Rectal smooth muscle tissue (tissue), 1 donor: ENCODE results near the gene PLIN3.
"Not testable (repeated sequence)": the region's sequence is repeated elsewhere in the genome, so short reads cannot be mapped to it uniquely, and the experiment has no call there.

Experiments
- H3K27ac ChIP-seq: one replicate; pipeline ENCODE4 v1.7.0; 2013; ENCODE audit warnings: low read depth, low read length, inconsistent platforms
- H3K27me3 ChIP-seq: one replicate; pipeline ENCODE4 v1.7.0; 2013; ENCODE audit warnings: low read length; ENCODE audit not compliant: control insufficient read depth, insufficient read depth
- H3K36me3 ChIP-seq: one replicate; pipeline ENCODE4 v1.7.0; 2013; ENCODE audit warnings: low read length; ENCODE audit not compliant: control insufficient read depth, insufficient read depth
- H3K4me1 ChIP-seq: one replicate; pipeline ENCODE4 v1.7.0; 2013; ENCODE audit warnings: low read length; ENCODE audit not compliant: control insufficient read depth, insufficient read depth
- H3K4me3 ChIP-seq: one replicate; pipeline ENCODE4 v1.7.0; 2013; ENCODE audit warnings: low read length
- H3K9ac ChIP-seq: one replicate; pipeline ENCODE4 v1.7.0; 2013; ENCODE audit warnings: low read length

Gene PLIN3

GRCh38 chr19:4807188-4807587, 60.3 kb downstream of the PLIN3 start:
- no peak overlapping the region for H3K9ac ChIP-seq
- no peaks in the 10 kb centered on the region for H3K36me3 ChIP-seq
- no peaks in the 10 kb centered on the region for H3K4me1 ChIP-seq
- H3K27me3 ChIP-seq = no peaks in the 10 kb centered on the region
- H3K4me3 ChIP-seq = no peak overlapping the region
- no peak overlapping the region for H3K27ac ChIP-seq

- Histone ChIP-seq H3K9ac (no peak overlapping the region), H3K36me3 (no peaks in the 10 kb centered on the region), H3K4me1 (no peaks in the 10 kb centered on the region), H3K27me3 (no peaks in the 10 kb centered on the region), H3K27ac (no peak overlapping the region), H3K4me3 (no peak overlapping the region)
Observed at GRCh38 chr19:4806384-4806783, 61.1 kb downstream of the PLIN3 start.

DNA sequence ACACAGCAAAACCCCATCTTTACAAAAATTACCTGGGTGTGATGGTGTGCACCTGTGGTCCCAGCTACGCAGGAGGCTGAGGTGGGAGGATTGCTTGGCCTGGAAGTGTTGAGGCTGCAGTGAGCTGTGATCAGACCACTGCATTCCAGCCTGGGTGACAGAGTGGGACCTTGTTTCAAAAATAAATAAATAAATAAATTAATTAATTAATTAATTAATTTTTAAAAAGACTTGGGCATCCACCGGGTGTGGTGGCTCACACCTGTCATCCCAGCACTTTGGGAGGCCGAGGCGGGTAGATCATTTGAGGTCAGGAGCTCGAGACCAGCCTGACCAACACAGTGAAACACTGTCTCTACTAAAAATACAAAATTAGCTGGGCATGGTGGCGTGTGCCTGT, 62.3 kb downstream of the PLIN3 start:
- not testable (repeated sequence) for H3K4me3 ChIP-seq, H3K4me1 ChIP-seq, H3K27ac ChIP-seq, H3K27me3 ChIP-seq, H3K36me3 ChIP-seq, H3K9ac ChIP-seq

- Histone ChIP-seq H3K27me3 (no peaks in the 10 kb centered on the region), H3K4me3 (no peak overlapping the region), H3K4me1 (no peaks in the 10 kb centered on the region), H3K36me3 (no peaks in the 10 kb centered on the region), H3K9ac (no peak overlapping the region), H3K27ac (no peak overlapping the region)
Observed at GRCh38 chr19:4803736-4804695, 63.5 kb downstream of the PLIN3 start.

DNA sequence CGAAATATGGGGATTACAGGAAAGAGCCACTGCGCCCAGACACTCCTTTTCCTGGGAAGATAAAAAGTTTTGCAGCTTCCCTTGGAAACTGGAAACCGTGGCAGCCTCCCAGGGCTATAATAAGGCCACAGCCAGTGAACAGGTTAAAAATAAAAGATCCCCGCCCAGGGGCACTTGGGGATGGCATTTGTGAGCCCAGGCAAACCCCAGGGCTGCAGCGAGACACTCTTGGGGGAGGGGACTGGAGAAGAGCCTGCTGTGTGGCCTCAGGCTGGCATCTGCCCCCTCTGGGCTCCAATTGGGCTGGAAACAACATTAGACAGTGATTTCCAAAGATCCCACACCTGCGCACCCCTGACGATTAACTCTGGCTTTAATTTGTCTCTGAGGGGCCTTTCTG, 64.8 kb downstream of the PLIN3 start:
- no peak overlapping the region for H3K27ac ChIP-seq
- no peaks in the 10 kb centered on the region for H3K36me3 ChIP-seq
- H3K27me3 ChIP-seq = no peaks in the 10 kb centered on the region
- H3K4me1 ChIP-seq = no peaks in the 10 kb centered on the region
- H3K9ac ChIP-seq = no peak overlapping the region
- H3K4me3 ChIP-seq = no peak overlapping the region

GRCh38 chr19:4801085-4801619, 66.3 kb downstream of the PLIN3 start:
- H3K36me3 ChIP-seq = peaks cover 5% of the 10 kb centered on the region
- no peak overlapping the region for H3K4me3 ChIP-seq
- no peaks in the 10 kb centered on the region for H3K4me1 ChIP-seq
- H3K27me3 ChIP-seq = no peaks in the 10 kb centered on the region
- no peak overlapping the region for H3K27ac ChIP-seq
- no peak overlapping the region for H3K9ac ChIP-seq

DNA sequence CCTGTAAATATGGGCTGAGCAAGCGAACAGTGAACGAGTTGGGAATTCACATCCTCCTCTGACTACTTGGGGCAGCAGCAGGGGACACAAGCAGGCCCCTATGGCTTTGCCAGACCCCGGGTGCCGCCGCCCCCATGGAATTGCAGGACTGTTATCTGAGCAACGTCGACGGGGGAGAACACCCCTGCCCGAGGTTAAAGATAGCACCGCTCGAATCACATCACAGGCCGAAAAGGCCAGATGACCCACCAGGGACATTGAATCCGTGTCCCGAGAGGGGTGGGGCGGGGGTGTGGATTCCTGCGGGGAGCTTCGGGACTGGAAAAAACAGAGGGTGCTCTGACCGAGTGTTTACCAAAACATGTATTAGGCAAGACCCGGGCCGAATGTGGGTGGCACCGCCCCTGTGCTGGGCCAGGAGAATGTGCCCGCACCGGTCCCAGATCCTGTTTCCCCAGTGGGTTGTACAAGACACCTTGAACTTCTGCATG, 66.8 kb downstream of the PLIN3 start:
- Histone ChIP-seq H3K9ac (no peak overlapping the region), H3K27ac (no peak overlapping the region), H3K4me3 (no peak overlapping the region), H3K27me3 (no peaks in the 10 kb centered on the region), H3K4me1 (no peaks in the 10 kb centered on the region), H3K36me3 (peaks cover 5% of the 10 kb centered on the region)

DNA sequence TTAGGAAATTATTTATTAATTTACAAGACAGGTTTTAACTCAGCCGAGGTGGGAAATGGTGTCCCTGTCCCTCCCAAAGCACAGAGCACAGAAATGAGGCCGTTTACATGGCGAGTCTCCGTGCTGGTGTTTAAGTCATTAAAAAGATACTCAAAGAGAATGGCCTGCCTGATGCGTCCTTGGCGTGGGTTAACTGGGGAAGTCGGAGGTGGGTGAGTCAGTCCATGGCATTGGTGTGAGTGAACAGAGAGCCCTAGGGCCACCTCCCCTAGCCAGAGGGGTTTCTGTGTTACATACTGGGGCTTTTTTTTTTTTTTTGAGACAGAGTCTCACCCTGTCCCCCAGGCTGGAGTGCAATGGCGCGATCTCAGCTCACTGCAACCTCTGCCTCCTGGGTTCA, 72.1 kb downstream of the PLIN3 start:
- Histone ChIP-seq H3K4me1 (no peaks in the 10 kb centered on the region), H3K36me3 (peaks cover 20% of the 10 kb centered on the region), H3K27me3 (no peaks in the 10 kb centered on the region), H3K4me3 (no peak overlapping the region), H3K27ac (no peak overlapping the region), H3K9ac (no peak overlapping the region)

GRCh38 chr19:4794971-4795370, 72.5 kb downstream of the PLIN3 start:
- Histone ChIP-seq H3K4me3 (no peak overlapping the region), H3K27ac (no peak overlapping the region), H3K9ac (no peak overlapping the region), H3K4me1 (no peaks in the 10 kb centered on the region), H3K36me3 (peaks cover 20% of the 10 kb centered on the region), H3K27me3 (no peaks in the 10 kb centered on the region)

DNA sequence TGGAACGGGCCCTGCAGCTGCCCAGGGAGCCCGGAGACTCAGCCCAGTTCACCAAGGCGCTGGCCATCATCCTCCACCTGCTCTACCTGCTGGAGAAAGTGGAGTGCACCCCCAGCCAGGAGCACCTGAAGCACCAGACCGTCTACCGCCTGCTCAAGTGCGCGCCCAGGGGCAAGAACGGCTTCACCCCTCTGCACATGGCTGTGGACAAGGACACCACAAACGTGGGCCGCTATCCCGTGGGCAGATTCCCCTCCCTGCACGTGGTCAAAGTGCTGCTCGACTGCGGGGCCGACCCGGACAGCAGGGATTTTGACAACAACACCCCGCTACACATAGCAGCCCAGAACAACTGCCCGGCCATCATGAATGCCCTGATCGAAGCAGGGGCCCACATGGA, 74.2 kb downstream of the PLIN3 start:
- not testable (repeated sequence) for H3K9ac ChIP-seq, H3K27me3 ChIP-seq, H3K4me3 ChIP-seq, H3K27ac ChIP-seq, H3K4me1 ChIP-seq
- peaks cover 20% of the 10 kb centered on the region for H3K36me3 ChIP-seq

DNA sequence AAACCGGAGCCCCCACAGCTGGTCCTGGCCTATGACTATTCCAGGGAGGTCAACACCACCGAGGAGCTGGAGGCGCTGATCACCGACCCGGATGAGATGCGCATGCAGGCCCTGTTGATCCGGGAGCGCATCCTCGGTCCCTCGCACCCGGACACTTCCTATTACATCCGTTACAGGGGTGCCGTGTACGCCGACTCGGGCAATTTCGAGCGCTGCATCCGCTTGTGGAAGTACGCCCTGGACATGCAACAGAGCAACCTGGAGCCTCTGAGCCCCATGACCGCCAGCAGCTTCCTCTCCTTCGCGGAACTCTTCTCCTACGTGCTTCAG, 74.6 kb downstream of the PLIN3 start:
- not testable (repeated sequence) for H3K27me3 ChIP-seq, H3K9ac ChIP-seq, H3K27ac ChIP-seq, H3K4me1 ChIP-seq
- H3K36me3 ChIP-seq = peaks cover 20% of the 10 kb centered on the region
- H3K4me3 ChIP-seq = peak overlapping the region; percentile 82

GRCh38 chr19:4792019-4792865, 75.2 kb downstream of the PLIN3 start:
- not testable (repeated sequence) for H3K4me1 ChIP-seq, H3K27me3 ChIP-seq
- H3K36me3 ChIP-seq = peaks cover 20% of the 10 kb centered on the region
- H3K4me3 ChIP-seq = peak overlapping the region; percentile 82
- H3K27ac ChIP-seq = peak overlapping the region; percentile 94
- H3K9ac ChIP-seq = peak overlapping the region; percentile 77
